Measurements from ENCODE around the gene MMP17.

DNA sequence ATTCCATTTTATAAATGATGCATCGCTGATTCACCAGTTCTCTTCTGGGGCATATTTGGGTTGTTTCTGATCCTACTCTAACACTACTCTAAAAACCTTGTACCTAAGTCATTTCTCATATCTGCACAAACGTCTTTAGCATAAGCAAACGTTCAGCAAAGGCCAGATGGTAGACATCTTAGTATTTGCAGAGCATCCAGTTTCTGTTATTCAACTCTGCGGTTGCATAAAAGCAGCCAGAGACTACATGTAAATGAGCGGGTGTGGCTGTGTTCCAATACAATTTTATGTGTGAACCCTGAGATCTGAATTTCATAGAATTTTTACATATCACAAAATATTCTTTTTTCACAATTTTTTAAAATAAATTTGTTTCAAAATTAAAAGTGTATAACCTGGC lies 22.8 kb upstream of the MMP17 start:
- TF ChIP-seq MAZ (IDR thresholded peaks at IDR 0.05; ENCODE audit: borderline replicate concordance, low read depth, low read length), result no peak
- TF ChIP-seq, protein P1, sequence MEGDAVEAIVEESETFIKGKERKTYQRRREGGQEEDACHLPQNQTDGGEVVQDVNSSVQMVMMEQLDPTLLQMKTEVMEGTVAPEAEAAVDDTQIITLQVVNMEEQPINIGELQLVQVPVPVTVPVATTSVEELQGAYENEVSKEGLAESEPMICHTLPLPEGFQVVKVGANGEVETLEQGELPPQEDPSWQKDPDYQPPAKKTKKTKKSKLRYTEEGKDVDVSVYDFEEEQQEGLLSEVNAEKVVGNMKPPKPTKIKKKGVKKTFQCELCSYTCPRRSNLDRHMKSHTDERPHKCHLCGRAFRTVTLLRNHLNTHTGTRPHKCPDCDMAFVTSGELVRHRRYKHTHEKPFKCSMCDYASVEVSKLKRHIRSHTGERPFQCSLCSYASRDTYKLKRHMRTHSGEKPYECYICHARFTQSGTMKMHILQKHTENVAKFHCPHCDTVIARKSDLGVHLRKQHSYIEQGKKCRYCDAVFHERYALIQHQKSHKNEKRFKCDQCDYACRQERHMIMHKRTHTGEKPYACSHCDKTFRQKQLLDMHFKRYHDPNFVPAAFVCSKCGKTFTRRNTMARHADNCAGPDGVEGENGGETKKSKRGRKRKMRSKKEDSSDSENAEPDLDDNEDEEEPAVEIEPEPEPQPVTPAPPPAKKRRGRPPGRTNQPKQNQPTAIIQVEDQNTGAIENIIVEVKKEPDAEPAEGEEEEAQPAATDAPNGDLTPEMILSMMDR (conservative IDR thresholded peaks at IDR 0.05; ENCODE audit: low read depth, low read length), result no peak
